Activated CD4-positive, alpha-beta memory T cell treated with anti-CD3 and anti-CD28 coated beads, Interleukin-2, amount 10 ng/mL, durations not matched to agents 7 days and 5 days (primary cell): ENCODE data around the gene CALHM6. TPM values are rescaled to one million over a fixed set of nuclear protein-coding genes. Genes with fewer than 3 reads are reported as not detected.
A peak's percentile ranks its signal among the peaks of the same experiment; 100 is the strongest.

Experiments used
- CTCF ChIA-PET: fragments of 350-600 bp; sonication (Branson Sonifier 250); formaldehyde crosslinking; loops from one replicate; lab custom pipeline; 2021; ENCODE audit warnings: antibody characterized with exemption, inconsistent platforms; lab: Charles Lee
- POLR2A ChIA-PET: fragments of 350-600 bp; sonication (Branson Sonifier 250); formaldehyde crosslinking; loops from one replicate; lab custom pipeline; 2021; ENCODE audit warnings: antibody characterized with exemption; lab: Charles Lee
- DNase-seq: peaks from one replicate; pipeline ENCODE4 v3.0.0-alpha.2; 2020
- H3K27ac Mint-ChIP-seq: one replicate; pipeline ENCODE4 v1.8.0; 2021; ENCODE audit warnings: mild to moderate bottlenecking, mixed read lengths
- H3K27me3 Mint-ChIP-seq: one replicate; pipeline ENCODE4 v1.8.0; 2021; ENCODE audit warnings: mixed read lengths
- H3K36me3 Mint-ChIP-seq: one replicate; pipeline ENCODE4 v1.8.0; 2021; ENCODE audit warnings: low read depth, mixed read lengths
- H3K4me1 Mint-ChIP-seq: one replicate; pipeline ENCODE4 v1.8.0; 2021; ENCODE audit warnings: mixed read lengths
- H3K4me3 Mint-ChIP-seq: one replicate; pipeline ENCODE4 v1.8.0; 2021; ENCODE audit warnings: mild to moderate bottlenecking, mixed read lengths
- H3K9me3 Mint-ChIP-seq: one replicate; pipeline ENCODE4 v1.8.0; 2021; ENCODE audit warnings: mixed read lengths
- total RNA-seq, 2 experiments: library from RNA; stranded (reverse); gene quantifications; one replicate each; pipeline ENCODE4 v1.2.3, GENCODE V29; 2021

The CALHM6 gene
- total RNA-seq, 2 experiments from 2014 or later, result 11.2 to 13.1 TPM

- CTCF ChIA-PET, result interaction anchor here (0.7 to 1.3 kb wide), 2 partner anchors 11 to 100 kb away, joined by 3 to 4 read pairs; no protein-coding TSS in a partner anchor
- POLR2A ChIA-PET, result no interaction called here
- Mint-ChIP-seq H3K27me3 (peaks cover 3% of the 10 kb centered on the region), H3K9me3 (no peaks in the 10 kb centered on the region), H3K27ac (no peak overlapping the region), H3K4me3 (no peak overlapping the region), H3K36me3 (no peaks in the 10 kb centered on the region), H3K4me1 (no peaks in the 10 kb centered on the region)
- DNase-seq, result no peak
Observed at GRCh38 chr6:116434056-116434725, 27.0 kb upstream of the CALHM6 start.

DNA sequence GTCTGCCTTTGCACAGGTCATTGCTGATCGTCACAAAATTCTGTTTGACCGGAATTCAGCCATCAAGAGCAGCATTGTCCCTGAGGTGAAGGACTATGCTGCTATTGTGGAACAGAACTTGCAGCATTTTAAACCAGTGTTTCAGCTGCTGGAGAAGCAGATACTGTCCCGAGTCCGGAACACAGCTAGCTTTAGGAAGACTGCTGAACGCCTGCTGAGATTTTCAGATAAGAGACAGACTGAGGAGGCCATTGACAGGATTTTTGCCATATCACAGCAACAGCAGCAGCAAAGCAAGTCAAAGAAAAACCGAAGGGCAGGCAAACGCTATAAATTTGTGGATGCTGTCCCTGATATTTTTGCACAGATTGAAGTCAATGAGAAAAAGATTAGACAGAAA, 24.6 kb upstream of the CALHM6 start:
- H3K27me3 Mint-ChIP-seq, result peaks cover 11% of the 10 kb centered on the region
- no peak overlapping the region for H3K27ac Mint-ChIP-seq
- no peak overlapping the region for H3K4me3 Mint-ChIP-seq
- ChIA-PET POLR2A (no interaction called here), CTCF (no interaction called here)
- peaks cover 3% of the 10 kb centered on the region for H3K4me1 Mint-ChIP-seq
- DNase-seq, result no peak
- H3K36me3 Mint-ChIP-seq, result no peaks in the 10 kb centered on the region
- H3K9me3 Mint-ChIP-seq, result no peaks in the 10 kb centered on the region

DNA sequence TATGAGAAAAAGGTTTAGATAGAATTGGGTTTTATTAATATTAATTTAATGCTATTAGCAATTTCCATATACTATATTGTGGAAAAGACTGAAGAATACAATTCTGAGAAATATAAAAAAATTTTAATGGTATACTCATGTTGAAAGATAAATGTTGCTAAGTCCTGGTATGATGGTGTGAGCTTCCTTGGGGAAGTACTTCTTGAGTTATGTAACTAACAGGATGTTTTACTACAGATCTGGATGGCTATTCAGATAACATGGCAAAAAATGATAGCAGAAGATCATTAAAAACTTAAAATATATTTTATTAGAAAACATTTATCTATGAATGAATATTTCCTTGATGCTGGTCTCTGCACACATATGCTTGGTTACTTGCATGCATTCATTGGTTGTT, 23.5 kb upstream of the CALHM6 start:
- Mint-ChIP-seq H3K9me3 (no peaks in the 10 kb centered on the region), H3K36me3 (no peaks in the 10 kb centered on the region), H3K27ac (no peak overlapping the region), H3K4me3 (no peak overlapping the region), H3K27me3 (peaks cover 18% of the 10 kb centered on the region), H3K4me1 (peaks cover 3% of the 10 kb centered on the region)
- no peak for DNase-seq
- POLR2A ChIA-PET, result no interaction called here
- CTCF ChIA-PET, result interaction anchor here (0.7 kb wide), 1 partner anchor 150 kb away, joined by 3 read pairs; no protein-coding TSS in a partner anchor

DNA sequence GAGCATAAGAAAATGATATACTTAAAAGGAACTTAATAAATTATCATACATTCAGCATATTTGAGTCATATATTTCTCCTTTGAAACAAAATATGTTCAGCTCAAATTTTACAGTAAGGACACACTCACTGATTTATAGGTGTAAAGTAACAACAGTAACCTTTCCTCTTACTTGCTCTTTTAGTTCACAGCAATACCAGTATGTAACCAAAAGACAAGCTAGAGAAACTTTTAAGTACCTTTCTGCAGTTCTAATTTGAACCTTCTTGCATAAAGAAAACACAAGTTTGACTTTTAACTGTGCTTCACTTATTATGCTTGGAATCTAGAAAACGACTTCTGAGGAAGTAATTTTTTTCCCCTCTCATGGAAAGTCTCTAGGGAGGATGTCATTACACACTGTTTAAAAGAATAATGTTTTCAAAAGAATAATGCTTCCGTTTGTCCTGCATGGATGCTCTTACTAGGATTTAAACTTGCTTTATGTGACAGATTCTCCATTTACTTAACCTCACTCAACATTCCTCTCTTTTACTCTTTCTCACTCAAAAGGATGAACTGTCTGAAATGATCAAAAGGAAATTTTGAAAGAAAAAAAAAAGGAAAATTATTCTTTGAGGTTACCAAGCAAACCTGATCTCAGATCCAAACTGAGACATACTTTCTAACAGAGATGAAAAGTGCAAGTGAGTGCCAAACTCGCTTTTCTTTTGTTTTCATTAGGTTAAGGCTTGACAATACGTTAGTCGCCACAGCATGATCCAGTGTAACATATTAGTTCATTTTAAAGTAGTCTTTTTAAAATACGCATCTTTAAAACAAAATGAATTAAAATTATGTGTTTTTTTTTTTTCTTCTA, 22.4 kb upstream of the CALHM6 start:
- Mint-ChIP-seq H3K4me3 (no peak overlapping the region), H3K27ac (no peak overlapping the region), H3K36me3 (no peaks in the 10 kb centered on the region), H3K27me3 (peaks cover 18% of the 10 kb centered on the region), H3K9me3 (no peaks in the 10 kb centered on the region), H3K4me1 (peaks cover 3% of the 10 kb centered on the region)
- no peak for DNase-seq
- ChIA-PET CTCF (no interaction called here), POLR2A (no interaction called here)

GRCh38 chr6:116439522-116440051, 21.6 kb upstream of the CALHM6 start:
- no peak for DNase-seq
- ChIA-PET POLR2A (no interaction called here), CTCF (interaction anchor here (1.0 to 1.3 kb wide), 2 partner anchors 95 to 171 kb away, joined by 3 read pairs; no protein-coding TSS in a partner anchor)
- H3K36me3 Mint-ChIP-seq, result no peaks in the 10 kb centered on the region
- no peak overlapping the region for H3K27ac Mint-ChIP-seq
- peaks cover 18% of the 10 kb centered on the region for H3K27me3 Mint-ChIP-seq
- H3K4me1 Mint-ChIP-seq, result peaks cover 7% of the 10 kb centered on the region
- H3K9me3 Mint-ChIP-seq, result no peaks in the 10 kb centered on the region
- H3K4me3 Mint-ChIP-seq, result no peak overlapping the region

DNA sequence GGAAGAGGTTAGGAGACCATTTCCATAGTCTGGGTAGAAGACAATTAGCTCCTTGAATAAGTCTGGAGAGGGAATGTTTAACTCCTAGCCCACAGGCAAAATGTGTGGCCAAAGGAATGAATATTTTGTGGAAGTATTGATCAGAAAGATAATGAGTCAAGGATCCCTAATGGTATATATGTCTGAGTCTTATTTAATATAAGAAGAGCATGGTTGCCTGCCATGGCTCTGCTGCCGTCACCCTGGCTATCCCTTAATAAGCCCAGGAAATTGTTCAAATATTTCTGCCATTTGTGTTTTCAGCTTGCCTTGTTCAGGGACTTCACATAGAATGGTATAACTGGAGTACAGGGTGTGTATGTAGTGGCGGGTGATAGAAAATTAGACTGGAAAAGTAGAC, 18.1 kb upstream of the CALHM6 start:
- Mint-ChIP-seq H3K4me3 (no peak overlapping the region), H3K27me3 (peaks cover 22% of the 10 kb centered on the region), H3K9me3 (no peaks in the 10 kb centered on the region), H3K36me3 (no peaks in the 10 kb centered on the region), H3K4me1 (peaks cover 29% of the 10 kb centered on the region), H3K27ac (no peak overlapping the region)
- CTCF ChIA-PET, result no interaction called here
- POLR2A ChIA-PET, result no interaction called here
- DNase-seq, result no peak

DNA sequence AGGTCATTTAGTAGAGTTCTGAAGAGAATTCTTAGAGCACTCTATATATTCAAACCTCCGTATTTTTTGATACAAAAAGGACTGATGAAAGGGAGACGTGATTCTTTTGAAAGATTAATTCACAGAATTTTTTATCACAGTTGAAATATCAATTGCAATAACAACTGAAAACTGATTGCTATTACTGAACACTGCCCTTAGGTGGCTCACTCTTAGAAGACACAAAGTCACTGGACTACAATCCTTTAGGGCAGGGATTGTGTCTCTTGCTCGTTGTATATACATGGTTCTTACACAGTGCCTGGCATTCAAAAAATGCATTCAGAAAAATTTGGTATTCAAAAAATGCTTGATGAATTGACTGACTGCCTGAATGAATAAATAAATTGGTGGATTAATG, 17.1 kb upstream of the CALHM6 start:
- Mint-ChIP-seq H3K4me3 (no peak overlapping the region), H3K27ac (no peak overlapping the region), H3K4me1 (peaks cover 29% of the 10 kb centered on the region), H3K27me3 (peaks cover 22% of the 10 kb centered on the region), H3K36me3 (no peaks in the 10 kb centered on the region), H3K9me3 (no peaks in the 10 kb centered on the region)
- DNase-seq, result no peak
- ChIA-PET POLR2A (no interaction called here), CTCF (interaction anchor here (0.7 to 2.0 kb wide), 6 partner anchors 14 to 89 kb away, joined by 3 to 7 read pairs (median 3); partner anchors contain the start of gene CALHM6)

- Mint-ChIP-seq H3K27ac (no peak overlapping the region), H3K4me3 (no peak overlapping the region), H3K36me3 (no peaks in the 10 kb centered on the region), H3K9me3 (no peaks in the 10 kb centered on the region), H3K27me3 (peaks cover 25% of the 10 kb centered on the region), H3K4me1 (peaks cover 27% of the 10 kb centered on the region)
- DNase-seq, result no peak
- ChIA-PET CTCF (interaction anchor here (0.7 to 2.0 kb wide), 7 partner anchors 13 to 89 kb away, joined by 3 to 7 read pairs (median 3); partner anchors contain the start of gene CALHM6), POLR2A (no interaction called here)
Observed at GRCh38 chr6:116444575-116444974, 16.6 kb upstream of the CALHM6 start.

- ChIA-PET POLR2A (interaction anchor here (0.8 kb wide), 1 partner anchor 56 kb away, joined by 3 read pairs; no protein-coding TSS in a partner anchor), CTCF (interaction anchor here (0.9 to 2.0 kb wide), 8 partner anchors 13 to 157 kb away, joined by 3 to 6 read pairs (median 3); partner anchors contain the start of gene CALHM6)
- no peaks in the 10 kb centered on the region for H3K9me3 Mint-ChIP-seq
- peaks cover 27% of the 10 kb centered on the region for H3K4me1 Mint-ChIP-seq
- DNase-seq, result peak; percentile 34
- H3K4me3 Mint-ChIP-seq, result no peak overlapping the region
- H3K27ac Mint-ChIP-seq, result no peak overlapping the region
- no peaks in the 10 kb centered on the region for H3K36me3 Mint-ChIP-seq
- H3K27me3 Mint-ChIP-seq, result peaks cover 26% of the 10 kb centered on the region
Observed at GRCh38 chr6:116445102-116445501, 16.1 kb upstream of the CALHM6 start.

DNA sequence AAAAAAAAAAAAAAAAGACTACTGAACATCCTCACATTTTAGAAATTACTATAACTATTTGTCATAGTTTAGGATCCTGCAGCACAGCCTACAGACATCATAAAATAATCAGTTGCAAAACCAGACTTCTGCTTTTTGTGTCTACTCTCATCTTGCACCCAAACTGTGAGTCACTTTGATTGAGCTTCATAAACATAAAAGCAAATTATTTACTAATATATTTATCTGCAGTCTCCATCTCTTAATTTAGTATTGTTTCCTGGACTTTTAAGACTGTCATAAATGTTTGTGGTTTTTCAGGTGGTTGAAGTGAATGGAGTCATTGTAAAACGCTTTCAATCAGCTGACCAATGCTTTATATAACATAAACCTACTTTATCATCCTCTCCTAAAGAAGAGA, 14.8 kb upstream of the CALHM6 start:
- no peaks in the 10 kb centered on the region for H3K36me3 Mint-ChIP-seq
- H3K27ac Mint-ChIP-seq, result no peak overlapping the region
- peaks cover 39% of the 10 kb centered on the region for H3K4me1 Mint-ChIP-seq
- H3K27me3 Mint-ChIP-seq, result peaks cover 24% of the 10 kb centered on the region
- no peak for DNase-seq
- ChIA-PET POLR2A (no interaction called here), CTCF (interaction anchor here (0.7 to 1.4 kb wide), 5 partner anchors 23 to 168 kb away, joined by 3 to 6 read pairs (median 4); no protein-coding TSS in a partner anchor)
- no peak overlapping the region for H3K4me3 Mint-ChIP-seq
- no peaks in the 10 kb centered on the region for H3K9me3 Mint-ChIP-seq

DNA sequence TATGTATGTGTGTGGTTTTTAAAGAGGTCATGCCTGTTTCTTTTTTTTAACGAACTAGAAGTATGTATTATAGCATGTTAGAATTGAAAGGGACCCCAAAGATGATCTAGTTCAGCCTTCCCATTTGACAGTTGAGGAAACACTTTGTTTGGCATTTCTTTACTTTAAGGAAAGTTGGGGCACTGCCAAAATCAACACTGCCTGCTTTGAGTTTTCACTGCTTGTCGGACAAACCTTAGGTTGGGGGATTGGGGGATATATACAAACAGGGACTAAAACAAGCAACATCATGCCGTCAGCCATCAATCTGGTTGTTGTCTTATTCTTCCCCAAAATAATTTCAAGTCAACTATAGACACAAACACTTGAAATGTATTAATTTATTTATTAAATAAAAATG, 14.1 kb upstream of the CALHM6 start:
- Mint-ChIP-seq H3K9me3 (no peaks in the 10 kb centered on the region), H3K27ac (no peak overlapping the region), H3K27me3 (peaks cover 22% of the 10 kb centered on the region), H3K4me3 (no peak overlapping the region), H3K4me1 (peaks cover 41% of the 10 kb centered on the region), H3K36me3 (no peaks in the 10 kb centered on the region)
- DNase-seq, result no peak
- ChIA-PET CTCF (interaction anchor here (1.1 kb wide), 1 partner anchor 114 kb away, joined by 3 read pairs; no protein-coding TSS in a partner anchor), POLR2A (no interaction called here)

- CTCF ChIA-PET, result interaction anchor here (0.7 to 1.1 kb wide), 2 partner anchors 113 to 160 kb away, joined by 3 read pairs; no protein-coding TSS in a partner anchor
Observed at GRCh38 chr6:116447496-116448011, 13.6 kb upstream of the CALHM6 start.

More at GRCh38 chr6:116447496-116448011, 13.6 kb upstream of the CALHM6 start:
- no peak for DNase-seq
- Mint-ChIP-seq H3K36me3 (no peaks in the 10 kb centered on the region), H3K4me1 (peaks cover 41% of the 10 kb centered on the region), H3K27me3 (peaks cover 17% of the 10 kb centered on the region), H3K27ac (no peak overlapping the region), H3K4me3 (no peak overlapping the region), H3K9me3 (no peaks in the 10 kb centered on the region)
- POLR2A ChIA-PET, result no interaction called here
